GM18502 (cell line): ENCODE measurements around the gene MT1E.
"Not testable (repeated sequence)": the region's sequence is repeated elsewhere in the genome, so short reads cannot be mapped to it uniquely, and the experiment has no call there.

Experiments
- ATAC-seq: cut with Tn5 transposase; IDR thresholded peaks from one replicate; pipeline ENCODE4 v1.9.1; 2021; ENCODE audit warnings: mild to moderate bottlenecking; ENCODE audit not compliant: unreplicated experiment, poor library complexity

The MT1E gene

DNA sequence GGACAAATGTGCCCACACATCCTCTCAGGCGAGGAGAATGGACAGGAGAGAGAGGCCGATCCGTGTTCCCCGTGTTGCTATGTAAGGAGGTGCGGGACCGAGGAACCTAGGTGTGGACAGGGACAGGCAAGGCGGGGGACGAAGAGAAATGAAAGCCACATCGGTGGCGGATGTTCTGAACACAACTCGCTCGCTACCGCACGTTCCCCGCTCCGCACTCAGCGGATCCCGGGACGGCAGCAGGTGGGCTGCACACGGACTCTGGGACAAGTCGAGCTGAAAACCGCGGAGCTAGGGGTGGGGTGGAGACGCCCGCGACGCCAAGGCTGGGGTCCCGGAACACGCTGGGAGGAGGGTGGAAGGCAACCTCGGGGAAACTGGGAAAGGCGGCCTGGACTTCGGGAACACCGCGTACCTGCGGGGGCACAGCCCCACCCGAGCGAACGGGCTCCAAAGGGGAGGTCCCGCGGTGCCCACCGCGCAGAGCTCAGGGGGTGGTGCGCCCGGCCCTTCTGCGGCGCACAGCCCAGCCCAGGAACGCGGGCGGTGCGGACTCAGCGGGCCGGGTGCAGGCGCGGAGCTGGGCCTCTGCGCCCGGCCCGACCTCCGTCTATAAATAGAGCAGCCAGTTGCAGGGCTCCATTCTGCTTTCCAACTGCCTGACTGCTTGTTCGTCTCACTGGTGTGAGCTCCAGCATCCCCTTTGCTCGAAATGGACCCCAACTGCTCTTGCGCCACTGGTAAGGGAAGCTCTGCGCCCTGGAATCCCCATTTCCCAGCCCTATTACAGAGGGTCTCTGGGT lies at the start of gene MT1E:
Gene MT1E (plus strand): TSS at position 642 of the 803 bp plus-strand sequence. CDS start 71 bp downstream, at position 713.
- ATAC-seq = no peak

- peak; percentile 82 for ATAC-seq
Measured at GRCh38 chr16:56576585-56577299, 48.8 kb upstream of the MT1E start.

GRCh38 chr16:56577300-56577625 lies 48.3 kb upstream of the MT1E start:
- no peak for ATAC-seq

GRCh38 chr16:56580391-56581048 lies 45.1 kb upstream of the MT1E start:
- ATAC-seq = no peak

- not testable (repeated sequence) for ATAC-seq
Measured at GRCh38 chr16:56582911-56583310, 42.7 kb upstream of the MT1E start.

GRCh38 chr16:56583351-56584168 lies 42.0 kb upstream of the MT1E start:
- ATAC-seq = no peak

DNA sequence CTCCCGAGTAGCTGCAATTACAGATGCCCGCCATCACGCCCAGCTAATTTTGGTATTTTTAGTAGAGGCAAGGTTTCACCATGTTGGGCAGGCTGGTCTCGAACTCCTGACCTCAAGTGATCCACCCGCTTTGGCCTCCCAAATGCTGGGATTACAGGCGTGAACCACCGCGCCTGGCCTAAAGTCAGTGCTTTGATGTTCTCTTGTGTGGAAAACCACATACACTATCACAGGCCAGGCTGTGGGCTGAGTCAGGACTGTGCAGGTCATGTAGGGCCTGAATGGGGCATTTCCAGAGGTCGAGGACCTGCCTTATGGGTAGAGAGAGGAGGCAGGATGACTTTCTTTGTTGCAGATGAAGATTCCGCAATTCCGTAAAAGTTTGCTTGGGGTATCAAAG lies 41.3 kb upstream of the MT1E start:
- no peak for ATAC-seq

DNA sequence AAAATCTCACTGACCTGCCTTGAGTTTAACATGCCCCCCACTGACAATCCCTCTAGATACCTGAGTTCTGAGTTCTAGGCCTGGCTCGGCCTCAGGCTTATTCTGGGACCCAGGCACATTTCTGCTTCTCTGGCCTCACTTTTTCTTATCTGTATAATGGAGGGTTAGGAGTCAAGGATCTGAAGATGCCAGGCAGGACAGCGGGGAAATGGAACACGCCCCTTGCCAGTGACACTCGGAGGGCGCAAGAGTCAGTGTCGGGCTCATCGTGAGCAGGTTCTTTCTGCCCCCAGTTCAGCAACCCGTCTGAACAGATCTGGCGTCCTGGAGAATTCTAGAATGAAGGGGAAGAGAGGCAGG lies 36.8 kb upstream of the MT1E start:
- no peak for ATAC-seq

DNA sequence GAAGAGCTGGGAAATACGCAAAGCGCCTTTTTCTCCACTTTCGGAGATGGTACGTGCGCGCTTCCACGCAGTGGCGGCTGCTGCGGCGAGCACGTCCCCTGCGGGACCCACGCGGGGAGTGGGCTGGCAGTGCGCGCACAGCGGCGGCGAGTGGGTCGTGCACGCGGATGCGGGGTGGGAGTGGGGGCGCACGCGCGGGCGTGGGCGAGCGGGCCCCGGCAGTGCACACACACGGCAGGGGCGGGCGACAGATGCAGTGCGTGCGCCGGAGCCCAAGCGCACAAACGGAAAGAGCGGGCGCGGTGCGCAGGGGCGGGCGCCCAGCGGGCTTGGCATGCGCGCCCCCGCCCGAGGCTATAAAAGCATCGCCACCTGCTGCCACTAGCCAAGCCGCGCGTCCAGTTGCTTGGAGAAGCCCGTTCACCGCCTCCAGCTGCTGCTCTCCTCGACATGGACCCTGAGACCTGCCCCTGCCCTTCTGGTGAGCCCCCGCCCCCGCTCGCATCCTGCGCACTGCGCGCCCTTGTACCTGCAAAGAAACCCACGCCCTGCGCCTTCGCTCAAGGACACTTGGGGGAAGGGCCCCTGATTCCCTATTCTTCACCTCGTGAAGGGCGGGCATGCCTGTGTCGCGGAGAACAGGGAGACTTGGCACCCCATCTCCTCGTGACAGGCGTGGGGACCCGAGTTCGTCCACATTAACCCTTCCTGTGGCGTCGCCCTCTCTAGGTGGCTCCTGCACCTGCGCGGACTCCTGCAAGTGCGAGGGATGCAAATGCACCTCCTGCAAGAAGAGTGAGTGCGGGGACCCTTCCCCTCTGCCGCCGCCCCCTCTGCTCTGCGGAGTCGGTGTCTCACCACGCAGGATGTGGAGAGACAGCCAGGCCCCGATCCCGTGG lies 36.2 kb upstream of the MT1E start, which contains the start of gene MT3:
Gene MT3 (plus strand): TSS at position 388 of the 899 bp plus-strand sequence. CDS start 63 bp downstream, at position 451.
- ATAC-seq = no peak

DNA sequence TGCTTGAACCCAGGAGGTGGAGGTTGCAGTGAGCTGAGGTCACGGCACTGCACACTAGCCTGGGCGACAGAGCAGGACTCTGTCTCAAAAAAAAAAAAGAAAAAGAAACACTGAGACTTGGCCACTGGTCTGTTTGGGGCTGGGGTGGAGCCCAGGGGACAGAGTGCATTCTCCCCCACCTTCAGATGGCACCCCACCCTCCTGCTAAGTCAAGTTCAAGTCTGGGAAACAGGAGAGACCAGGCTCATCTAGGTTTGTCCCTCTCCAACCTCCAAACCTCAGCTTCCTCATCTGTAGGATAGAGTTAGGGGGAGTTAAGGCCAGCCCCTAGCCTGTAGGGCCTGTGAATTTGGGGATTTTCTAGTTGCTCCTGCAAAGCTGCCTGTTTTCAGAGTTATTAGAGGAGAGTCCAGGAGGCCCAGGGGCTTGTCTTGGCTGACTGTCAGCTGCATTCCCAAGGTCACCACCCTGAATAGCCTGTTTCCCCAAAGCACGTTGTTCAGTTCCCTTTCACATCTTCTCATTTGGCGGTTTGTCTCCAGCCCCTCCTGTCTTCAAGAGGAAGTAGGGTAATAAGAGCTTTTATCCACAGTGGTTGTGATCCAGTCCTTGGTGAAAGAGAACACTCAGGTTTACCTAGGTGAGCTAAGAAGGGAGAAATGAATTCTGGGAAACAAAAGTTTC lies 34.1 kb upstream of the MT1E start:
- ATAC-seq = no peak

DNA sequence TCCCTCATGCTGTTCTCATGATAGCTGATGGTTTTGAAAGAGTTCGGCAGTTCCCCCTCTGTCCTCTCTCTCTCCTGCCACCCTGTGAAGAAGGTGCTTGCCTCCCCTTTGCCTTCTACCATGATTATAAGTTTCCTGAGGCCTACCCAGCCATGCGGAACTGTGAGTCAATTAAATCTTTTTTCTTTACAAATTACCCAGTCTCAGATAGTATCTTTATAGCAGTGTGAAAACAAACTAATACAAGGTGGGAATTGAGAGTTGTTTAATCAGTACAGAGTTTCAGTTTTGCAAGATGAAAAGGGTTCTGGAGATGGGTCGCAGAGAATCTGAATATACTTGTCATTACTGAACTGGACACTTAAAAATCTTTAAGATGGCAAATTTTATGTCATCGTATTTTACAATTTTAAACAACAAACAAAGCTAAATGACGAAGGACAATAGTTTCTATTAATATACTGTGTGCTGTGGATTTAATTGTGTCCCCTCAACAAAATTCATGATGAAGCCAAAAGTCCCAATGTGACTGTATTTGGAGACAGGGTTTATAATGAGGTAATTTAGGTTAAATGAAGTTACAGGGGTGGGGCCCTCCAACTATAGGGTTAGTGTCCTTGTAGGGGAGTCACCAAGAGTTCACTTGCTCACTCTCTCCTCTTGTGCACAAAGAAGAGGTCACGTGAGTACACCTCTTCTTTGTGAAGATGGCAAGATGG lies 31.8 kb upstream of the MT1E start:
- ATAC-seq = no peak

GRCh38 chr16:56594292-56594619 lies 31.3 kb upstream of the MT1E start:
- no peak for ATAC-seq

- ATAC-seq = no peak
Measured at GRCh38 chr16:56600398-56600999, 25.1 kb upstream of the MT1E start.

GRCh38 chr16:56601325-56601724 lies 24.3 kb upstream of the MT1E start:
- no peak for ATAC-seq

GRCh38 chr16:56603589-56603988 lies 22.0 kb upstream of the MT1E start:
- ATAC-seq = no peak

DNA sequence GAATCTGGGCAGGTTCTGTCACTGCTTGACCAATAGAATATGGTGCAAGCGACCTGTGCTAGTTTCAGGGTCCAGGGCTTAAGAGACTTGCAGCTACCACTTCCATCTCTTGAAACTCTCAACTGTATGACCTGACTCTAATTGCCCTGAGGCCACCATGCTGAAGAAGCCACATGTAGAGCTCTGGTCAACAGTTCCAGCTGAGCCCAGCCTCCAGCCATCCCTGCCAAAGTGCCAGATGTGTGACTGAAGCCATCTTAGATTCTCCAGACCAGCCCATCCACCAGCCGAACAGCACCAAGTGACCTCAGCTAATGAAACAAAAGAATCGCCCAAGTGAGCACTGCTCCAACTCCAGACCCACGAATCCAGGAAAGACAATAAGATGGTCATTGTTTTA lies 20.6 kb upstream of the MT1E start:
- no peak for ATAC-seq

DNA sequence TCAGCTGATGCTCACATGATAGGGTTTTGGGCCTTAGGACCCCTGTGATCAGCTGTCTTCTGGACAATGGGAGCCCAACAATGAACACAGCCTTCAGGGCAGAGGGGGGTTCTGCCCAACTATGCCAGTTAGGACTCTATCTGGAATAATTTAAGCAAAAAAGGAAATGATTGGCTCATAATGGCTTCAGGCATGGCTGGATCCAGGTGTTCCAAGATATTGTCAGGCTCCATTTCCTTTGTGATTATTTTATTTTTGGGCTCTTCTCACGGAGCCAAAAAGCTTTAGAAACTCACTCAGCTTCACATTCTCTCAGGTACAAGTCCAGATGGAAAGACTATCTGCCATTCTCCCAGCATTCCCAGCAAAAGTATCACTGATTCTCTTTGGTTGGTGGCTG lies 20.1 kb upstream of the MT1E start:
- no peak for ATAC-seq

DNA sequence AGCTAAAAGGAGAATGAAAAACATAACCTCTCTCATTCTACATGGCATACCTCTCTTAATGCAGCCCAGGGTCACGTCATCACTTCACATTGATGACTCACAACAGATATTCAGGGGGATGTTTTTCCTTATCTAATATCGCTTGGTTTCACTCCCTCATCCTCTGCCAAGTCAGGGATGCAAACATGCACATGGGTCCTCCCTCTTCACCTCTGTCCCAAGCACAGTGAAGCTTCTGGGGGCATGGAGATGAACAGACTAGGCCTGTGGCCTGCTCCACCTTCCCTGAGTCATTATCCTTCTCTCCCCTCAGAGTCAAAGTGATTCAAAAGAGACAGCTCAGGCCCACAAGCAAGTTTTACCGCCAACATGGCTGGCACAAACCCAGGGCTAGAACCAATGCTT lies 19.5 kb upstream of the MT1E start:
- ATAC-seq = no peak
